ENCODE data around the gene TENM3. TPM values are rescaled to one million over a fixed set of nuclear protein-coding genes. Genes with fewer than 3 reads are reported as not detected.

Gene TENM3
- total and polyA plus RNA-seq, 2 donors (not counting 3 experiments of a cell fraction or from before 2014, with no cell fraction given) = 3.2 to 6.2 TPM

- no peak overlapping the region for H3K4me2 ChIP-seq (ENCODE audit: insufficient read depth, low read length)
- intact Hi-C loops (cut with micrococcal nuclease) (no loop called here), dilution Hi-C loops (cut with MboI; ENCODE audit: extremely low pct_ligation_motif_present, low sequenced_read_pairs) (no loop called here)
- CTCF ChIA-PET = no interaction called here
- H3K9me3 ChIP-seq (replicated peaks; ENCODE audit: control insufficient read depth, insufficient read depth, low read length) = no peaks in the 10 kb centered on the region
- no TSS peak for BruUV-seq (replicated peaks)
- no peak overlapping the region for H2AFZ ChIP-seq (ENCODE audit: low read depth, low read length)
- no peaks in the 10 kb centered on the region for H4K20me1 ChIP-seq (replicated peaks; ENCODE audit: control insufficient read depth, extremely low read depth, insufficient read depth, low read length)
- no peak overlapping the region for H3K27ac ChIP-seq (ENCODE audit: insufficient read depth, low read depth, low read length)
- POLR2A ChIA-PET = no interaction called here
- H3K27me3 ChIP-seq (ENCODE audit: control insufficient read depth in 2 of 2, insufficient read depth in 2 of 2, low read length in 2 of 2) = no peaks in the 10 kb centered on the region
- TF ChIP-seq POLR2A (IDR thresholded peaks at IDR 0.05; ENCODE audit: low read depth, low read length) (no peak), MAX (IDR thresholded peaks at IDR 0.05; ENCODE audit: insufficient read depth, insufficient read length) (no peak), MYC (IDR thresholded peaks at IDR 0.05; ENCODE audit: low read depth, low read length) (no peak), GATA2 (IDR thresholded peaks at IDR 0.05; ENCODE audit: insufficient read depth, insufficient read length, low read depth, low read length) (no peak), EZH2 (IDR thresholded peaks at IDR 0.05; ENCODE audit: borderline replicate concordance, low read depth, low read length, severe bottlenecking) (no peak), JUN (IDR thresholded peaks at IDR 0.05; ENCODE audit: borderline replicate concordance, insufficient read depth, insufficient read length, low read depth) (no peak), FOS (IDR thresholded peaks at IDR 0.05; ENCODE audit: borderline replicate concordance, insufficient read depth, low read length) (no peak), CTCF (IDR thresholded peaks at IDR 0.05; ENCODE audit: extremely low read depth in 1 of 2, insufficient read depth in 1 of 2, low read depth in 1 of 2, low read length in 2 of 2) (no peak), POLR2AphosphoS5 (IDR thresholded peaks at IDR 0.05; ENCODE audit: insufficient read depth, low read depth, low read length) (no peak)
- H3K79me2 ChIP-seq (ENCODE audit: control insufficient read depth, insufficient read depth, low read length) = no peaks in the 10 kb centered on the region
- no peak overlapping the region for H3K9ac ChIP-seq (replicated peaks; ENCODE audit: extremely low read depth, insufficient read depth, low read length)
- H3K4me1 ChIP-seq (ENCODE audit: control insufficient read depth, extremely low read depth, insufficient read depth, low read length) = no peaks in the 10 kb centered on the region
- no peaks in the 10 kb centered on the region for H3K9me1 ChIP-seq (replicated peaks; ENCODE audit: control insufficient read depth, extremely low read depth, insufficient read depth, low read length)
- no peak for FAIRE-seq
- H3K4me3 ChIP-seq (replicated peaks in 1 of 3; ENCODE audit: insufficient read depth in 1 of 3, low read depth in 1 of 3, low read length in 3 of 3) = no peak overlapping the region
- DNase-seq (ENCODE audit: low read depth, low spot score) = no peak
- H3K36me3 ChIP-seq (ENCODE audit: control insufficient read depth in 2 of 2, extremely low read depth in 1 of 2, insufficient read depth in 2 of 2, low read length in 2 of 2) = no peaks in the 10 kb centered on the region
Measured at GRCh38 chr4:182310316-182310715, 67.1 kb downstream of the TENM3 start.
